ENCODE data around the gene PCDHB14.
"Not testable (repeated sequence)": the region's sequence is repeated elsewhere in the genome, so short reads cannot be mapped to it uniquely, and the experiment has no call there.

Gene PCDHB14

DNA sequence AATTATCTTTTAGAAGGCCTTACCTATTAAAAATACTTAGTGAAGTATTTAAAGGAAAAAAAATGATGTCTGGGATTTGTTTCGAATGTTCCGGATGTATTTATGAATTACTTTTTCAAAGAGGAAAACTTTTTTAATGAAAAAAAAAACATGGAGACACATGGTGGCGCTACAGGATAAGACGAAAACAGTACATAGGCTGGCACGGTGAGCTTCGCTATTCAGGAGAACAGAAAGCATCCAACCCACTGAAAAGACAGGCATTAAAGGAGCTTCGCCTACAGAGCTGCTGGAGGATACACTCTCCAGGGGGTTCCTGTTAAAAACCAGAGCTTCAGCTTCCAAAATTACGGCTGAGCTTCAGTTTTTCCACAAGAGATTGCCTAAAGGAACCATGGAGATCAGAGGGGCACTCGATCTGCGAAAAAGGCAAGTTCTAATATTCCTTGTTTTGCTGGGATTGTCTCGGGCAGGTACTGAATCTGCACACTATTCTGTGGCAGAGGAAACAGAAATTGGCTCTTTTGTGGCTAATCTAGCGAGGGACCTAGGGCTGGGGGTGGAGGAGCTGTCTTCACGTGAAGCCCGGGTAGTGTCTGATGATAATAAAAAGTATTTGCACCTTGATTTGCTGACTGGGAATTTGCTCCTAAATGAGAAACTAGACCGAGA lies at the start of gene PCDHB14:
PCDHB14 (plus strand) TSS at position 232 of the 672 bp plus-strand sequence; CDS start at position 395, 163 bp downstream.
- DNase-seq (ENCODE audit: low spot score in 2 of 2) (no peak), ATAC-seq (replicated peaks; ENCODE audit: extremely low read depth, poor library complexity, severe bottlenecking) (no peak)
- Mint-ChIP-seq H3K27ac (ENCODE audit: low read depth) (no peak within 1 kb of the TSS), H3K36me3 (ENCODE audit: insufficient read depth) (no peaks in the 10 kb centered on the region), H3K4me3 (no peak within 1 kb of the TSS), H3K9me3 (peaks cover 3% of the 10 kb centered on the region), H3K4me1 (no peaks in the 10 kb centered on the region), H3K27me3 (peaks cover 44% of the 10 kb centered on the region)

DNA sequence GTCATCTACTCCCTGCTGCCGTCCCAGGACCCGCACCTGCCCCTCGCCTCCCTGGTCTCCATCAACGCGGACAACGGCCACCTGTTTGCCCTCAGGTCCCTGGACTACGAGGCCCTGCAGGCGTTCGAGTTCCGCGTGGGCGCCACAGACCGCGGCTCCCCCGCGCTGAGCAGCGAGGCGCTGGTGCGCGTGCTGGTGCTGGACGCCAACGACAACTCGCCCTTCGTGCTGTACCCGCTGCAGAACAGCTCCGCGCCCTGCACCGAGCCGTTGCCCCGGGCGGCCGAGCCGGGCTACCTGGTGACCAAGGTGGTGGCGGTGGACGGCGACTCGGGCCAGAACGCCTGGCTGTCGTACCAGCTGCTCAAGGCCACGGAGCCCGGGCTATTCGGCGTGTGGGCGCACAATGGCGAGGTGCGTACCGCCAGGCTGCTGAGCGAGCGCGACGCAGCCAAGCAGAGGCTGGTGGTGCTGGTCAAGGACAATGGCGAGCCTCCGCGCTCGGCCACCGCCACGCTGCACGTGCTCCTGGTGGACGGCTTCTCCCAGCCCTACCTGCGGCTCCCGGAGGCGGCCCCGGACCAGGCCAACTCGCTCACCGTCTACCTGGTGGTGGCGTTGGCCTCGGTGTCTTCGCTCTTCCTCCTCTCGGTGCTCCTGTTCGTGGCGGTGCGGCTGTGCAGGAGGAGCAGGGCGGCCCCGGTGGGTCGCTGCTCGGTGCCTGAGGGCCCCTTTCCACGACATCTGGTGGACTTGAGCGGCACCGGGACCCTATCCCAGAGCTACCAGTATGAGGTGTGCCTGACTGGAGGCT lies 48.6 kb upstream of the PCDHB14 start:
- not testable (repeated sequence) for H3K4me1 Mint-ChIP-seq; H3K27ac Mint-ChIP-seq (ENCODE audit: low read depth); H3K4me3 Mint-ChIP-seq; ATAC-seq (replicated peaks; ENCODE audit: extremely low read depth, poor library complexity, severe bottlenecking); H3K36me3 Mint-ChIP-seq (ENCODE audit: insufficient read depth); DNase-seq (ENCODE audit: low spot score in 2 of 2); H3K9me3 Mint-ChIP-seq
- H3K27me3 Mint-ChIP-seq: peaks cover 35% of the 10 kb centered on the region

DNA sequence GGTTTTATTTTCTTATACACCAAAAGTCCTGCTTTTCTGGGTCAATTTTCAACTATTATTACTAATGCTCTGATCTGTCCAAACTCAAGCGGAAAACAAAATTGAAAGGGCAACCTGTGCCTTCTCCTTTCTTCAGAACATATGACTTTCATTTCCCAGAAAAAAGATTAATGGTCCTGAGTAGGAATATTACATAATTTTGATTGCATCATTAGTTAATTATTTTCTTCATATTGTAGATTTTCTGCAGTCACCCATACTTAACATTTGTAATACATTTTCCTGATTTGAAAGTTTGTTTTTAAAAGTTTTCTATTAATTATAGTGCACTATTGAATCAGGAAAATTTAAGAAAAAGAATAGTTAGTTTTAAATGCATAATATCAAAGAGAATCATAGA lies 47.2 kb upstream of the PCDHB14 start:
- peaks cover 2% of the 10 kb centered on the region for H3K36me3 Mint-ChIP-seq (ENCODE audit: insufficient read depth)
- H3K27ac Mint-ChIP-seq (ENCODE audit: low read depth): no peak overlapping the region
- no peaks in the 10 kb centered on the region for H3K4me1 Mint-ChIP-seq
- H3K27me3 Mint-ChIP-seq: peaks cover 27% of the 10 kb centered on the region
- DNase-seq (ENCODE audit: low spot score in 2 of 2) (no peak), ATAC-seq (replicated peaks; ENCODE audit: extremely low read depth, poor library complexity, severe bottlenecking) (no peak)
- no peak overlapping the region for H3K4me3 Mint-ChIP-seq
- H3K9me3 Mint-ChIP-seq: no peaks in the 10 kb centered on the region

DNA sequence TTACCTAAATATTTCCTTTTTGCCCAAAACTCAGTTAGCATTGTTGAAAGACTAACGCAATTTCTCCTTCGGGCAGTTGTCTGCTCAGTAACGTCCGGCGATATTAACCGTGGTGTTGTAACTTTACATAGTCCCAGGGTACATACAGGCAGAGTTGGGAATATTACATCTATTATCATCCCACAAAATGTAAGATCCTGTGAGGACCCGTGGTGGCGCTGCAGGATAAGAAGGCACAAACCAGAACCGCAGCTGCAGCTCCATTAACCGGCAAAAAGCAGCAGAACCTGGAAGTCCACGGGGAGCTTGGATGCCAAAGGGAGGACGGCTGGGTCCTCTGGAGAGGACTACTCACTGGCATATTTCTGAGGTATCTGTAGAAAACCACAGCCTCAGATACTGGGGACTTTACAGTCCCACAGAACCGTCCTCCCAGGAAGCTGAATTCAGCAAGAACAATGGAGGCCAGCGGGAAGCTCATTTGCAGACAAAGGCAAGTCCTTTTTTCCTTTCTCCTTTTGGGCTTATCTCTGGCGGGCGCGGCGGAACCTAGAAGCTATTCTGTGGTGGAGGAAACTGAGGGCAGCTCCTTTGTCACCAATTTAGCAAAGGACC lies 45.5 kb upstream of the PCDHB14 start, which contains the start of gene PCDHB8:
PCDHB8 (plus strand) TSS at position 214 of the 615 bp plus-strand sequence; CDS start at position 459, 245 bp downstream.
- not testable (repeated sequence) for H3K4me1 Mint-ChIP-seq; DNase-seq (ENCODE audit: low spot score in 2 of 2); H3K36me3 Mint-ChIP-seq (ENCODE audit: insufficient read depth); H3K4me3 Mint-ChIP-seq; H3K9me3 Mint-ChIP-seq; ATAC-seq (replicated peaks; ENCODE audit: extremely low read depth, poor library complexity, severe bottlenecking); H3K27ac Mint-ChIP-seq (ENCODE audit: low read depth)
- peaks cover 34% of the 10 kb centered on the region for H3K27me3 Mint-ChIP-seq

DNA sequence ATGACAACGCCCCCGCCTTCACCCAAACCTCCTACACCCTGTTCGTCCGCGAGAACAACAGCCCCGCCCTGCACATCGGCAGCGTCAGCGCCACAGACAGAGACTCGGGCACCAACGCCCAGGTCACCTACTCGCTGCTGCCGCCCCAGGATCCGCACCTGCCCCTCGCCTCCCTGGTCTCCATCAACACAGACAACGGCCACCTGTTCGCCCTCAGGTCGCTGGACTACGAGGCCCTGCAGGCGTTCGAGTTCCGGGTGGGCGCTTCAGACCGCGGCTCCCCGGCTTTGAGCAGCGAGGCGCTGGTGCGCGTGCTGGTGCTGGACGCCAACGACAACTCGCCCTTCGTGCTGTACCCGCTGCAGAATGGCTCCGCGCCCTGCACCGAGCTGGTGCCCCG lies 43.8 kb upstream of the PCDHB14 start:
- H3K36me3 Mint-ChIP-seq (ENCODE audit: insufficient read depth); H3K27ac Mint-ChIP-seq (ENCODE audit: low read depth); H3K4me1 Mint-ChIP-seq; H3K4me3 Mint-ChIP-seq; H3K9me3 Mint-ChIP-seq; DNase-seq (ENCODE audit: low spot score in 2 of 2); ATAC-seq (replicated peaks; ENCODE audit: extremely low read depth, poor library complexity, severe bottlenecking): not testable (repeated sequence)
- peaks cover 33% of the 10 kb centered on the region for H3K27me3 Mint-ChIP-seq

DNA sequence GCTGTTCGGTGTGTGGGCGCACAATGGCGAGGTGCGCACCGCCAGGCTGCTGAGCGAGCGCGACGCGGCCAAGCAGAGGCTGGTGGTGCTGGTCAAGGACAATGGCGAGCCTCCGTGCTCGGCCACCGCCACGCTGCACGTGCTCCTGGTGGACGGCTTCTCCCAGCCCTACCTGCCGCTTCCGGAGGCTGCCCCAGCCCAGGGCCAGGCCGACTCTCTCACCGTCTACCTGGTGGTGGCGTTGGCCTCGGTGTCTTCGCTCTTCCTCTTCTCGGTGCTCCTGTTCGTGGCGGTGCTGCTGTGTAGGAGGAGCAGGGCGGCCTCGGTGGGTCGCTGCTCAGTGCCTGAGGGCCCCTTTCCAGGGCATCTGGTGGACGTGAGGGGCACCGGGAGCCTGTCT lies 43.3 kb upstream of the PCDHB14 start:
- not testable (repeated sequence) for DNase-seq (ENCODE audit: low spot score in 2 of 2); H3K4me3 Mint-ChIP-seq; ATAC-seq (replicated peaks; ENCODE audit: extremely low read depth, poor library complexity, severe bottlenecking); H3K9me3 Mint-ChIP-seq; H3K4me1 Mint-ChIP-seq; H3K27ac Mint-ChIP-seq (ENCODE audit: low read depth); H3K36me3 Mint-ChIP-seq (ENCODE audit: insufficient read depth)
- H3K27me3 Mint-ChIP-seq: peaks cover 38% of the 10 kb centered on the region

DNA sequence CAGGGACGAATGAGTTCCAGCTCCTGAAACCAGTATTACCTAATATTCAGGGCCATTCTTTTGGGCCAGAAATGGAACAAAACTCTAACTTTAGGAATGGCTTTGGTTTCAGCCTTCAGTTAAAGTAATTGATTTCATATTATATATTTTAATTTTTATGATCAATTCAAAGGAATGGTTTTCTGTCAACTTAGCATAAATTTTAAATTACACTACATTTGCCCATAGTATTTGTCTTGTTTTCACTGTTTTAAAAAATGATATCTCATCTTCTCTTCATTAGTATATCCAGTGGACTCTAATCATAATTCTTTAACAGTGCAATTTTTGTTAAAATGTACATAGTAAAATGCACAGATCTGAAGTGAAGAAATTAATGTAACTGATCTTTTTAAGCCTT lies 42.8 kb upstream of the PCDHB14 start:
- DNase-seq (ENCODE audit: low spot score in 2 of 2) (no peak), ATAC-seq (replicated peaks; ENCODE audit: extremely low read depth, poor library complexity, severe bottlenecking) (no peak)
- Mint-ChIP-seq H3K27me3 (peaks cover 43% of the 10 kb centered on the region), H3K4me3 (no peak overlapping the region), H3K27ac (ENCODE audit: low read depth) (no peak overlapping the region), H3K9me3 (no peaks in the 10 kb centered on the region), H3K4me1 (no peaks in the 10 kb centered on the region), H3K36me3 (ENCODE audit: insufficient read depth) (peaks cover 2% of the 10 kb centered on the region)

DNA sequence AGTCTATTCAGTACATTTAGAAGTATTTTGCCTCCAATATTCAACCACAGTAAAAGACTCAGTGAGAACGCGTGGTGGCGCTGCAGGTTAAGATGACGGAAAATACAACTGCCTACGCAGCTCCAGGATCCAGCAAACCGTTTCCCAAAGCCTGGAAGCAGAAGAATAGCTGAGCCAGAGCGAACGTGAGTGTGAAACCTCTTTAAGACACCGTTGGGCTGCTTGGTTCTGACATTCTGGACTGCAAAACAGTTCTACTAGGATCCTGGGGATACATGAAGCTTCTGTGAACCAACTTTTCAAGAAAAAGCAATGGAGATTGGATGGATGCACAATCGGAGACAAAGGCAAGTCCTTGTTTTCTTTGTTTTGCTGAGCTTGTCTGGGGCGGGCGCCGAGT lies 40.9 kb upstream of the PCDHB14 start, which contains the start of gene PCDHB16:
PCDHB16 (plus strand) TSS at position 140 of the 400 bp plus-strand sequence; CDS start at position 313, 173 bp downstream.
- Mint-ChIP-seq H3K36me3 (ENCODE audit: insufficient read depth) (peaks cover 2% of the 10 kb centered on the region), H3K9me3 (peaks cover 5% of the 10 kb centered on the region), H3K27me3 (peaks cover 57% of the 10 kb centered on the region), H3K4me3 (no peak within 1 kb of the TSS), H3K27ac (ENCODE audit: low read depth) (no peak within 1 kb of the TSS), H3K4me1 (peaks cover 6% of the 10 kb centered on the region)
- DNase-seq (ENCODE audit: low spot score in 2 of 2) (no peak), ATAC-seq (replicated peaks; ENCODE audit: extremely low read depth, poor library complexity, severe bottlenecking) (no peak)

DNA sequence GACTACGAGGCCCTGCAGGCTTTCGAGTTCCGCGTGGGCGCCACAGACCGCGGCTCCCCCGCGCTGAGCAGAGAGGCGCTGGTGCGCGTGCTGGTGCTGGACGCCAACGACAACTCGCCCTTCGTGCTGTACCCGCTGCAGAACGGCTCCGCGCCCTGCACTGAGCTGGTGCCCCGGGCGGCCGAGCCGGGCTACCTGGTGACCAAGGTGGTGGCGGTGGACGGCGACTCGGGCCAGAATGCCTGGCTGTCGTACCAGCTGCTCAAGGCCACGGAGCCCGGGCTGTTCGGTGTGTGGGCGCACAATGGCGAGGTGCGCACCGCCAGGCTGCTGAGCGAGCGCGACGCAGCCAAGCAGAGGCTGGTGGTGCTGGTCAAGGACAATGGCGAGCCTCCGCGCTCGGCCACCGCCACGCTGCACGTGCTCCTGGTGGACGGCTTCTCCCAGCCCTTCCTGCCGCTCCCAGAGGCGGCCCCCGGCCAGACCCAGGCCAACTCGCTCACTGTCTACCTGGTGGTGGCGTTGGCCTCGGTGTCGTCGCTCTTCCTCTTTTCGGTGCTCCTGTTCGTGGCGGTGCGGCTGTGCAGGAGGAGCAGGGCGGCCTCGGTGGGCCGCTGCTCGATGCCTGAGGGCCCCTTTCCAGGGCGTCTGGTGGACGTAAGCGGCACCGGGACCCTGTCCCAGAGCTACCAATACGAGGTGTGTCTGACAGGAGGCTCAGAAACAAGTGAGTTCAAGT lies 38.9 kb upstream of the PCDHB14 start:
- Mint-ChIP-seq H3K27me3 (peaks cover 72% of the 10 kb centered on the region), H3K4me1 (peaks cover 12% of the 10 kb centered on the region)
- H3K9me3 Mint-ChIP-seq; H3K27ac Mint-ChIP-seq (ENCODE audit: low read depth); DNase-seq (ENCODE audit: low spot score in 2 of 2); H3K36me3 Mint-ChIP-seq (ENCODE audit: insufficient read depth); ATAC-seq (replicated peaks; ENCODE audit: extremely low read depth, poor library complexity, severe bottlenecking); H3K4me3 Mint-ChIP-seq: not testable (repeated sequence)

DNA sequence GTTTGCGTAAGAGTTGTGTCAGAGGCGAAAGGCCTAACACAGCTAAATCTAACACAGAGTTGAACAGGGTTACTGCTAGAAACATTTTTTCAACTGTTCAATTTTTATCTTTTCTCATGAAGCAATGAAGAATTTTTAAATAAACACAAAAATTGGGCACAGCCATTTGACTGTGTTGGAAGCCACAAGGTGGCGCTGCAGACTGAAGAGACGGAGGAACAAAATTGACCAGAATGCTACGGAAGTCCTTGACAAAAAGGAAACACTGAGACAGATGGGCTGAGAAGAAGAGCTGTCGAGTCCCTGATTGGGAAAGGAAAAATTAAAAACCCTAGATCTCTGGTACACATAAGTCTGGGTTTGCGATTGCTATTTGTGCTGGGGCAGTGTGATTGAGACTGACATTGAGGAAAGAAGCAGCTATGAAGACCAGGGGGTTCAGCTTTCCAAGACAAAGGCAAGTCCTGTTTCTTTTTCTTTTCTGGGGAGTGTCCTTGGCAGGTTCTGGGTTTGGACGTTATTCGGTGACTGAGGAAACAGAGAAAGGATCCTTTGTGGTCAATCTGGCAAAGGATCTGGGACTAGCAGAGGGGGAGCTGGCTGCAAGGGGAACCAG lies 36.1 kb upstream of the PCDHB14 start, which contains the start of gene PCDHB9:
PCDHB9 (plus strand) TSS at position 265 of the 616 bp plus-strand sequence; CDS start at position 423, 158 bp downstream.
- Mint-ChIP-seq H3K9me3 (peaks cover 5% of the 10 kb centered on the region), H3K36me3 (ENCODE audit: insufficient read depth) (peaks cover 4% of the 10 kb centered on the region), H3K27me3 (peaks cover 82% of the 10 kb centered on the region), H3K4me3 (peak within 1 kb of the TSS; percentile 53), H3K27ac (ENCODE audit: low read depth) (no peak within 1 kb of the TSS), H3K4me1 (peaks cover 12% of the 10 kb centered on the region)
- ATAC-seq (replicated peaks; ENCODE audit: extremely low read depth, poor library complexity, severe bottlenecking) (no peak), DNase-seq (ENCODE audit: low spot score in 2 of 2) (no peak)

DNA sequence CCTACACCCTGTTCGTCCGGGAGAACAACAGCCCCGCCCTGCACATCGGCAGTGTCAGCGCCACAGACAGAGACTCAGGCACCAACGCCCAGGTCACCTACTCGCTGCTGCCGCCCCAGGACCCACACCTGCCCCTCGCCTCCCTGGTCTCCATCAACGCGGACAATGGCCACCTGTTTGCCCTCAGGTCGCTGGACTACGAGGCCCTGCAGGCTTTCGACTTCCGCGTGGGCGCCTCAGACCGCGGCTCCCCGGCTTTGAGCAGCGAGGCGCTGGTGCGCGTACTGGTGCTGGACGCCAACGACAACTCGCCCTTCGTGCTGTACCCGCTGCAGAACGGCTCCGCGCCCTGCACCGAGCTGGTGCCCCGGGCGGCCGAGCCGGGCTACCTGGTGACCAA lies 34.5 kb upstream of the PCDHB14 start:
- H3K4me3 Mint-ChIP-seq; H3K9me3 Mint-ChIP-seq; ATAC-seq (replicated peaks; ENCODE audit: extremely low read depth, poor library complexity, severe bottlenecking); H3K36me3 Mint-ChIP-seq (ENCODE audit: insufficient read depth); H3K27ac Mint-ChIP-seq (ENCODE audit: low read depth); DNase-seq (ENCODE audit: low spot score in 2 of 2): not testable (repeated sequence)
- Mint-ChIP-seq H3K4me1 (peaks cover 12% of the 10 kb centered on the region), H3K27me3 (peaks cover 81% of the 10 kb centered on the region)

DNA sequence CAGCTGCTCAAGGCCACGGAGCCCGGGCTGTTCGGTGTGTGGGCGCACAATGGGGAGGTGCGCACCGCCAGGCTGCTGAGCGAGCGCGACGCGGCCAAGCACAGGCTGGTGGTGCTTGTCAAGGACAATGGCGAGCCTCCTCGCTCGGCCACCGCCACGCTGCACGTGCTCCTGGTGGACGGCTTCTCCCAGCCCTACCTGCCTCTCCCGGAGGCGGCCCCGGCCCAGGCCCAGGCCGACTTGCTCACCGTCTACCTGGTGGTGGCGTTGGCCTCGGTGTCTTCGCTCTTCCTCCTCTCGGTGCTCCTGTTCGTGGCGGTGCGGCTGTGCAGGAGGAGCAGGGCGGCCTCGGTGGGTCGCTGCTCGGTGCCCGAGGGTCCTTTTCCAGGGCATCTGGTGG lies 34.0 kb upstream of the PCDHB14 start:
- not testable (repeated sequence) for H3K9me3 Mint-ChIP-seq; H3K27ac Mint-ChIP-seq (ENCODE audit: low read depth); ATAC-seq (replicated peaks; ENCODE audit: extremely low read depth, poor library complexity, severe bottlenecking); DNase-seq (ENCODE audit: low spot score in 2 of 2); H3K36me3 Mint-ChIP-seq (ENCODE audit: insufficient read depth); H3K4me3 Mint-ChIP-seq
- Mint-ChIP-seq H3K27me3 (peaks cover 80% of the 10 kb centered on the region), H3K4me1 (peaks cover 12% of the 10 kb centered on the region)

Measured in central memory CD8-positive, alpha-beta T cell (primary cell).